SJCRH30 (cell line): ENCODE results near the gene MYRF. TPM values are rescaled to one million over a fixed set of nuclear protein-coding genes. Genes with fewer than 3 reads are reported as not detected.
A peak's percentile ranks its signal among the peaks of the same experiment; 100 is the strongest.

Source experiments
- DNase-seq, 2 experiments: peaks; one replicate each; pipeline ENCODE4 v3.0.0-alpha.2; 2015 to 2020
- H3K27ac ChIP-seq: fragments of 250-450 bp; sonication (Bioruptor Pico); 2 replicates; pipeline ENCODE4 v1.5.1; 2020; ENCODE audit warnings: mild to moderate bottlenecking, moderate library complexity
- H3K27me3 ChIP-seq: fragments of 250-450 bp; sonication (Bioruptor Pico); 2 replicates; pipeline ENCODE4 v1.5.1; 2020; ENCODE audit warnings: mild to moderate bottlenecking, moderate library complexity
- H3K36me3 ChIP-seq: fragments of 250-450 bp; sonication (Bioruptor Pico); 2 replicates; pipeline ENCODE4 v1.5.1; 2020; ENCODE audit warnings: mild to moderate bottlenecking, moderate library complexity
- H3K4me1 ChIP-seq: fragments of 250-450 bp; sonication (Bioruptor Pico); 2 replicates; pipeline ENCODE4 v1.5.1; 2020; ENCODE audit warnings: mild to moderate bottlenecking, moderate library complexity
- H3K4me3 ChIP-seq: fragments of 250-450 bp; sonication (Bioruptor Pico); 2 replicates; pipeline ENCODE4 v1.5.1; 2020; ENCODE audit warnings: mild to moderate bottlenecking, moderate library complexity
- H3K9me3 ChIP-seq: fragments of 250-450 bp; sonication (Bioruptor Pico); replicated peaks from 2 replicates; pipeline ENCODE4 v1.5.1; 2020; ENCODE audit warnings: mild to moderate bottlenecking, moderate library complexity
- total RNA-seq: library from RNA; depleted of rRNA; stranded (reverse); fragments of >200 nt; shearing (Covaris generic); gene quantifications from 2 replicates; pipeline ENCODE4 v1.2.3, GENCODE V29; 2014

Gene MYRF
- total RNA-seq, 1 experiment from 2014 or later, result 0.02 TPM

- no peak for DNase-seq
- H3K36me3 ChIP-seq, result peaks cover 62% of the 10 kb centered on the region
- no peaks in the 10 kb centered on the region for H3K9me3 ChIP-seq
- no peaks in the 10 kb centered on the region for H3K27me3 ChIP-seq
- H3K4me3 ChIP-seq, result no peak overlapping the region
- H3K4me1 ChIP-seq, result no peaks in the 10 kb centered on the region
- H3K27ac ChIP-seq, result no peak overlapping the region
Observed at GRCh38 chr11:61805146-61805545, 52.7 kb downstream of the MYRF start.

GRCh38 chr11:61806785-61807184, 54.3 kb downstream of the MYRF start:
- Histone ChIP-seq H3K27me3 (no peaks in the 10 kb centered on the region), H3K36me3 (peaks cover 65% of the 10 kb centered on the region), H3K4me3 (no peak overlapping the region), H3K27ac (no peak overlapping the region), H3K9me3 (no peaks in the 10 kb centered on the region), H3K4me1 (no peaks in the 10 kb centered on the region)
- no peak for DNase-seq

- H3K4me3 ChIP-seq, result no peak overlapping the region
- H3K27me3 ChIP-seq, result no peaks in the 10 kb centered on the region
- no peaks in the 10 kb centered on the region for H3K9me3 ChIP-seq
- no peak overlapping the region for H3K27ac ChIP-seq
- no peak for DNase-seq
- no peaks in the 10 kb centered on the region for H3K4me1 ChIP-seq
- H3K36me3 ChIP-seq, result peaks cover 56% of the 10 kb centered on the region
Observed at GRCh38 chr11:61810671-61811175, 58.3 kb downstream of the MYRF start.

GRCh38 chr11:61811831-61812230, 59.4 kb downstream of the MYRF start:
- DNase-seq, result no peak
- Histone ChIP-seq H3K36me3 (peaks cover 50% of the 10 kb centered on the region), H3K9me3 (no peaks in the 10 kb centered on the region), H3K27me3 (no peaks in the 10 kb centered on the region), H3K27ac (no peak overlapping the region), H3K4me1 (no peaks in the 10 kb centered on the region), H3K4me3 (no peak overlapping the region)

- DNase-seq, result no peak
- Histone ChIP-seq H3K36me3 (peaks cover 40% of the 10 kb centered on the region), H3K27ac (no peak overlapping the region), H3K27me3 (no peaks in the 10 kb centered on the region), H3K4me1 (no peaks in the 10 kb centered on the region), H3K4me3 (no peak overlapping the region), H3K9me3 (no peaks in the 10 kb centered on the region)
Observed at GRCh38 chr11:61812736-61813411, 60.4 kb downstream of the MYRF start.

GRCh38 chr11:61814247-61814957, 62.0 kb downstream of the MYRF start:
- Histone ChIP-seq H3K27ac (peak overlapping the region; percentile 80), H3K36me3 (peaks cover 33% of the 10 kb centered on the region), H3K4me1 (no peaks in the 10 kb centered on the region), H3K27me3 (no peaks in the 10 kb centered on the region), H3K9me3 (no peaks in the 10 kb centered on the region), H3K4me3 (peak overlapping the region; percentile 72)
- peak; percentile 43 to 66 for DNase-seq

- Histone ChIP-seq H3K9me3 (no peaks in the 10 kb centered on the region), H3K4me1 (no peaks in the 10 kb centered on the region), H3K27me3 (no peaks in the 10 kb centered on the region), H3K36me3 (peaks cover 29% of the 10 kb centered on the region), H3K27ac (peak overlapping the region; percentile 80), H3K4me3 (peak overlapping the region; percentile 72)
- DNase-seq, result peak; percentile 94 to 95
Observed at GRCh38 chr11:61814958-61815789, 62.7 kb downstream of the MYRF start.

GRCh38 chr11:61815790-61816735, 63.6 kb downstream of the MYRF start:
- Histone ChIP-seq H3K36me3 (peaks cover 24% of the 10 kb centered on the region), H3K9me3 (no peaks in the 10 kb centered on the region), H3K27ac (peak overlapping the region; percentile 80), H3K27me3 (no peaks in the 10 kb centered on the region), H3K4me3 (peak overlapping the region; percentile 72), H3K4me1 (no peaks in the 10 kb centered on the region)
- peak; percentile 71 to 79 for DNase-seq

- peak; percentile 96 for DNase-seq
Observed at GRCh38 chr11:61816736-61817455, 64.5 kb downstream of the MYRF start, which contains the start of gene FADS1. FADS1 (minus strand) TSS chr11:61817003; CDS start chr11:61816929, 74 bp downstream.

GRCh38 chr11:61817471-61818202, 65.2 kb downstream of the MYRF start:
- DNase-seq, result no peak
- H3K27me3 ChIP-seq, result no peaks in the 10 kb centered on the region
- H3K4me1 ChIP-seq, result no peaks in the 10 kb centered on the region
- peak overlapping the region; percentile 80 for H3K27ac ChIP-seq
- peak overlapping the region; percentile 72 for H3K4me3 ChIP-seq
- peaks cover 10% of the 10 kb centered on the region for H3K36me3 ChIP-seq
- no peaks in the 10 kb centered on the region for H3K9me3 ChIP-seq

More at GRCh38 chr11:61816736-61817455, 64.5 kb downstream of the MYRF start, which contains the start of gene FADS1:
- H3K9me3 ChIP-seq, result no peaks in the 10 kb centered on the region
- H3K27ac ChIP-seq, result peak within 1 kb of the TSS; percentile 80
- H3K4me3 ChIP-seq, result peak within 1 kb of the TSS; percentile 72
- no peaks in the 10 kb centered on the region for H3K4me1 ChIP-seq
- H3K36me3 ChIP-seq, result peaks cover 17% of the 10 kb centered on the region
- H3K27me3 ChIP-seq, result no peaks in the 10 kb centered on the region

GRCh38 chr11:61820174-61820573, 67.7 kb downstream of the MYRF start:
- Histone ChIP-seq H3K9me3 (no peaks in the 10 kb centered on the region), H3K36me3 (no peaks in the 10 kb centered on the region), H3K4me1 (no peaks in the 10 kb centered on the region), H3K4me3 (no peak overlapping the region), H3K27ac (no peak overlapping the region), H3K27me3 (no peaks in the 10 kb centered on the region)
- no peak for DNase-seq

- Histone ChIP-seq H3K4me3 (no peak overlapping the region), H3K27me3 (no peaks in the 10 kb centered on the region), H3K9me3 (no peaks in the 10 kb centered on the region), H3K4me1 (no peaks in the 10 kb centered on the region), H3K27ac (no peak overlapping the region), H3K36me3 (no peaks in the 10 kb centered on the region)
- no peak for DNase-seq
Observed at GRCh38 chr11:61826930-61827570, 74.6 kb downstream of the MYRF start.
